ENCODE measurements around the gene CPT1C. TPM values are rescaled to one million over a fixed set of nuclear protein-coding genes. Genes with fewer than 3 reads are reported as not detected.

Gene CPT1C
- total and polyA plus RNA-seq, 2 donors (not counting 1 experiment from before 2014, with no cell fraction given): 0.30 to 1.7 TPM

- POLR2A ChIA-PET: interaction anchor here (0.6 kb wide), 1 partner anchor 198 kb away, joined by 5 read pairs; the partner anchor contains the start of gene PNKP
- H3K4me3 Mint-ChIP-seq: no peak overlapping the region
- Histone ChIP-seq H3K9me3 (ENCODE audit: control extremely low read depth in 1 of 3, control insufficient read depth in 2 of 3, insufficient read depth in 1 of 3, low read length in 2 of 3) (no peaks in the 10 kb centered on the region), H3K27me3 (replicated peaks in 1 of 4; ENCODE audit: control extremely low read depth in 1 of 4, control insufficient read depth in 3 of 4, insufficient read depth in 4 of 4, low read length in 3 of 4) (no peaks in the 10 kb centered on the region), H3K36me3 (replicated peaks in 1 of 2; ENCODE audit: control extremely low read depth in 1 of 2, control insufficient read depth in 1 of 2, extremely low read depth in 1 of 2, insufficient read depth in 2 of 2, low read length in 1 of 2) (no peaks in the 10 kb centered on the region), H3K79me2 (ENCODE audit: control insufficient read depth, insufficient read depth, low read length) (peaks cover 17% of the 10 kb centered on the region), H3K27ac (ENCODE audit: low read length in 2 of 2) (no peak overlapping the region), H3K9ac (ENCODE audit: low read length) (no peak overlapping the region), H3K4me1 (ENCODE audit: control insufficient read depth in 2 of 2, insufficient read depth in 2 of 2, low read length in 2 of 2) (peaks cover 17 to 40% of the 10 kb centered on the region in 2 donors), H2AFZ (ENCODE audit: insufficient read depth, low read depth, low read length, poor library complexity, severe bottlenecking) (no peak overlapping the region), H4K20me1 (ENCODE audit: control insufficient read depth, insufficient read depth, low read length, poor library complexity, severe bottlenecking) (peaks cover 6% of the 10 kb centered on the region), H3K4me2 (replicated peaks; ENCODE audit: low read depth, low read length, poor library complexity, severe bottlenecking) (no peak overlapping the region), H3K4me3 (ENCODE audit: control extremely low read depth in 1 of 5, extremely low read depth in 1 of 5, insufficient read depth in 1 of 5, low read depth in 2 of 5, low read length in 4 of 5) (no peak overlapping the region)
- intact Hi-C loops (cut with micrococcal nuclease): no loop called here
- DNase-seq: no peak
- CTCF ChIA-PET: interaction anchor here (0.6 kb wide), 1 partner anchor 164 kb away, joined by 4 read pairs; no protein-coding TSS in a partner anchor
- TF ChIP-seq EZH2 (IDR thresholded peaks at IDR 0.05; ENCODE audit: borderline replicate concordance, insufficient read depth, low read depth, low read length, poor library complexity, severe bottlenecking): no peak
- H3K9me3 Mint-ChIP-seq (ENCODE audit: insufficient read depth): no peaks in the 10 kb centered on the region
- WGBS (ENCODE audit: insufficient coverage): 100% methylated on average over 3 of the region's 3 CpGs
- peaks cover 42% of the 10 kb centered on the region for H3K4me1 Mint-ChIP-seq
- no peak for ATAC-seq (ENCODE audit: low read depth)
- no peaks in the 10 kb centered on the region for H3K27me3 Mint-ChIP-seq
- no peak overlapping the region for H3K27ac Mint-ChIP-seq
These were observed 21.4 kb upstream of the CPT1C start for GRCh38 chr19:49669516-49669915.

GRCh38 chr19:49672131-49672919 lies 18.6 kb upstream of the CPT1C start:
- peak overlapping the region; percentile 65 for H3K4me2 ChIP-seq (replicated peaks; ENCODE audit: low read depth, low read length, poor library complexity, severe bottlenecking)
- H3K9ac ChIP-seq (ENCODE audit: low read length): no peak overlapping the region
- H3K9me3 Mint-ChIP-seq (ENCODE audit: insufficient read depth): no peaks in the 10 kb centered on the region
- peaks cover 0 to 5% (median 0%) of the 10 kb centered on the region in 3 donors for H3K9me3 ChIP-seq (ENCODE audit: control extremely low read depth in 1 of 3, control insufficient read depth in 2 of 3, insufficient read depth in 1 of 3, low read length in 2 of 3)
- peak overlapping the region; percentile 70 for H2AFZ ChIP-seq (ENCODE audit: insufficient read depth, low read depth, low read length, poor library complexity, severe bottlenecking)
- peak; percentile 83 for DNase-seq
- H3K27ac ChIP-seq (ENCODE audit: low read length in 2 of 2): no peak overlapping the region
- H3K79me2 ChIP-seq (ENCODE audit: control insufficient read depth, insufficient read depth, low read length): peaks cover 8% of the 10 kb centered on the region
- POLR2A ChIA-PET: interaction anchor here (6.7 kb wide), 1 partner anchor 31 kb away, joined by 53 read pairs; the partner anchor contains the start of genes RRAS and SCAF1
- H3K27me3 Mint-ChIP-seq: no peaks in the 10 kb centered on the region
- no peaks in the 10 kb centered on the region for H3K27me3 ChIP-seq (replicated peaks in 1 of 4; ENCODE audit: control extremely low read depth in 1 of 4, control insufficient read depth in 3 of 4, insufficient read depth in 4 of 4, low read length in 3 of 4)
- TF ChIP-seq CTCF (IDR thresholded peaks at IDR 0.05) (peak; percentile 89), EZH2 (IDR thresholded peaks at IDR 0.05; ENCODE audit: borderline replicate concordance, insufficient read depth, low read depth, low read length, poor library complexity, severe bottlenecking) (no peak)
- peaks cover 41% of the 10 kb centered on the region for H3K4me1 Mint-ChIP-seq
- peak overlapping the region; percentile 60 for H3K4me3 Mint-ChIP-seq
- ATAC-seq (ENCODE audit: low read depth): no peak
- H3K36me3 ChIP-seq (replicated peaks in 1 of 2; ENCODE audit: control extremely low read depth in 1 of 2, control insufficient read depth in 1 of 2, extremely low read depth in 1 of 2, insufficient read depth in 2 of 2, low read length in 1 of 2): no peaks in the 10 kb centered on the region
- 33% methylated on average over 24 of the region's 28 CpGs for WGBS (ENCODE audit: insufficient coverage)
- intact Hi-C loops (cut with micrococcal nuclease): loop anchor here (10.0 kb wide), 1 partner anchor 558 kb away; the partner anchor contains the start of genes C19orf73, LIN7B and PPFIA3
- CTCF ChIA-PET: interaction anchor here (1.0 to 6.5 kb wide), 11 partner anchors 8 to 199 kb away, joined by 3 to 50 read pairs (median 7); partner anchors contain the start of genes FLT3LG, NOSIP, RRAS and SCAF1
- H3K4me1 ChIP-seq (ENCODE audit: control insufficient read depth in 2 of 2, insufficient read depth in 2 of 2, low read length in 2 of 2): peaks cover 16 to 46% of the 10 kb centered on the region in 2 donors
- peak overlapping the region; percentile 74 for H3K27ac Mint-ChIP-seq
- peaks cover 2% of the 10 kb centered on the region for H4K20me1 ChIP-seq (ENCODE audit: control insufficient read depth, insufficient read depth, low read length, poor library complexity, severe bottlenecking)
- H3K4me3 ChIP-seq (ENCODE audit: control extremely low read depth in 1 of 5, extremely low read depth in 1 of 5, insufficient read depth in 1 of 5, low read depth in 2 of 5, low read length in 4 of 5): no peak overlapping the region
